Neural cell (in vitro differentiated cells): ENCODE results near the gene NET1.

Experiments used
- CTCF ChIP-seq: fragments of 450-650 bp; IDR thresholded peaks from 2 replicates; pipeline ENCODE4 v1.5.1; 2014; ENCODE audit warnings: antibody characterized with exemption, mild to moderate bottlenecking, moderate library complexity; ENCODE audit not compliant: poor library complexity, severe bottlenecking
- MXI1 ChIP-seq: fragments of 450-650 bp; conservative IDR thresholded peaks from 2 replicates; pipeline ENCODE4 v1.6.1; 2014; ENCODE audit warnings: antibody characterized with exemption, mild to moderate bottlenecking; ENCODE audit not compliant: poor library complexity, severe bottlenecking
- RAD21 ChIP-seq: fragments of 450-650 bp; conservative IDR thresholded peaks from 2 replicates; pipeline ENCODE4 v1.6.1; 2014; ENCODE audit warnings: antibody characterized with exemption, mild to moderate bottlenecking, moderate library complexity
- SMC3 ChIP-seq: fragments of 450-650 bp; conservative IDR thresholded peaks from 2 replicates; pipeline ENCODE4 v1.6.1; 2014; ENCODE audit warnings: antibody characterized with exemption, mild to moderate bottlenecking, moderate library complexity; ENCODE audit not compliant: poor library complexity

- TF ChIP-seq RAD21 (no peak), CTCF (no peak), MXI1 (no peak), SMC3 (no peak)
Observed at GRCh38 chr10:5443429-5443828, 31.1 kb downstream of the NET1 start.
